GM12874 (cell line): ENCODE results near the gene VIPR2.

Experiments used
- CTCF ChIP-seq: IDR thresholded peaks from 2 replicates; pipeline ENCODE4 v1.5.1; 2011; ENCODE audit warnings: low read depth, mild to moderate bottlenecking, control low read depth, low read length, moderate library complexity; ENCODE audit not compliant: insufficient read depth

VIPR2 gene

GRCh38 chr7:159107161-159107892, 37.3 kb downstream of the VIPR2 start:
- TF ChIP-seq CTCF: no peak

GRCh38 chr7:159105832-159106811, 38.5 kb downstream of the VIPR2 start:
- TF ChIP-seq CTCF: no peak

DNA sequence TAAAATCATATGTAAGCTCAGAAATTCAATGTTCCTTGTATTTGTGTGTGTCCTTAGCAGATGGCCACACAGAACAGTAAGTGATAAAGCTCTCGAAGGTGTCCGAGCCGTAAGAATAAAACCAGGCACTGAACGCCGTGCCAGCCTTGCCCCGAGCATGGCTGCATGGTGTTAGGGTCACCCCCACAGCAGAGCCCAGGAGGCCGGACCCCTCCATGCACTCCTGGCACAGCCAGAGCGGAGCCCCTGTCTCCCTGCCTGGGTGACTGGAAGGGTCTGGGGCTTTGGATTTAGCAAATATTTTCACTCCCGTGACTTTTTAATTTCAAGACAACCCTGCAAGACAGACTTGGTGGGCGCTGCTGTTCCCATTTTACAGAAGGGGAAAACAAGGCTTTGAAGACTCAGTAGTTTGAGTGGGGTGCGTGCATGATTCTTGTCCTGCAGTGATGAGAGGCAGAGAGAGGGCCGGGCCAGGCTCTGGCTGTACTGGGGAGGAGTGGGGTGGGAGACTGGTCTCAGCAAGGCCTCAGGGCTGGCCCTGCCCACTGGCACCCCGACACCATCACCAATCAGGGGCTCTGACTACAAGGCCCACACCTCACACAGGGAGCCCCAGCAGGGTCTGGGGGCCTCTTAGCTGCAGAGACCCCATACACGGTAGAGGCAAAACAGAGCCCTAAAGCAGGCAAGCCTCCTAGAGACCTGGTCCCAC, 39.4 kb downstream of the VIPR2 start:
- no peak for TF ChIP-seq CTCF

DNA sequence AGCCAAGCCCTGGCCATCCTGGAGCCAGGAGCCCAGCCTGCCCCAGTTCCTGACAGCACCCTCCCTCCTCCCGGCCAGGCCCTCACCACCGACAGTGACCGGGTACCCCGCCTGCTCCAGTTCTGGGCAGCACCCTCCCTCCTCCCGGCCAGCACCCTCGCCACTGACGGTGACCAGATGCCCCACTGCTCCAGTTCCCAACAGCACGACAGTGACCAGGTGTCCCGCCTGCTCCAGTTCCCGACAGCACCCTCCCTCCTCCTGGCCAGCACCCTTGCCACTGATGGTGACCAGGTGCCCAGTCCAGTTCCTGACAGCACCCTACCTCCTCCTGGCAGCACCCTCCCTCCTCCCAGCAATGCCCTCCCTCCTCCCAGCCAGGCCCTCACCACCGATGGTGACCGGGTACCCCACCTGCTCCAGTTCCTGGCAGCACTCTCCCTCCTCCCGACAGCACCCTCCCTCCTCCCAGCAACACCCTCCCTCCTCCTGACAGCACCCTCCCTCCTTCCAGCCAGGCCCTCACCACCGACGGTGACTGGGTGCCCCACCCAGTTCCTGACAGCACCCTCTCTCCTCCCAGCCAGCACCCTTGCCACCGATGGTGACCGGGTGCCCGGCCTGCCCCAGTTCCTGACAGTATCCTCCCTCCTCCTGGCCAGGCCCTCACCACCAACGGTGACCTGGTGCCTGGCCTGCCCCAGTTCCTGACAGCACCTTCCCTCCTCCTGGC, 40.3 kb downstream of the VIPR2 start:
- TF ChIP-seq CTCF: no peak

DNA sequence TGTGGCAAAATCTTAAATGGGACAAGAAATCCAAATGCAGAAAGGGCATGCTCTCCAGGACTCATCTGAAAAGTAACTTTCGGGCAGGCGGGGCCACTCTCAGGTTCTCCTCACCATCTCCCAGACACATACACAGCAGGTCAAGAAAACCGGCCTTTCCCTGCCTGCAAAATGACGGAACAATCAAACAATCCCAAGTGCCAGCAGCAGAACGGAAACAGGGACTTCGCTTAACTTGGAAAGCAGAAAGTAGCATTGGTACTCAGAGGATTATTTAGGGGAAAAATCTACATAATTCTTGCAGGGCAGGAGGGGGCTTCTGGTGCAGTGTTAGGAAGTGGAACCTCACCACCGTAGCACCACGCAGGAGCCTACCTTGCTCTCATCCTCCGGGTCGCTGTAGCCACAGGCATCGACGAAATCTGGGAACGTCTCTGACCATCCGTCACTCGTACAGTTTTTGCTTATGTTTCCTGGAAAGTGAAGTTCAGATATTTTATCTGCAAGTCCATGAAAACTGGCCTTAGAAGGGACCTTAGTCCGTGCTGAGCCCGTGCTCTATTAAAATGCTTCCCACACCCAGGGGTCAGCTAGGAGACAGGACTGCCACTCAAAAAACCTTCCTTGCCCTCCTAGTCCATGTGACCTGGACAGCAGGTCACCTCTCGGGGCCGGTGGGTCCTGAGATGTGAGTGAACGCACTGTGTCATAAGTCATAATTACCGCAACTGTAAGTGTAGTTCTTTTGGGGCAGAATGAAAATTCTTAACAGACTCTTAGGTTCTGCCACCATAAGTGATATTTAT, 41.1 kb downstream of the VIPR2 start:
- TF ChIP-seq CTCF: no peak

GRCh38 chr7:159102681-159103381, 41.8 kb downstream of the VIPR2 start:
- no peak for TF ChIP-seq CTCF
